Fibroblast of skin of abdomen (primary cell): Measurements from ENCODE around the gene HIPK4. TPM values are rescaled to one million over a fixed set of nuclear protein-coding genes. Genes with fewer than 3 reads are reported as not detected.
A peak's percentile ranks its signal among the peaks of the same experiment; 100 is the strongest.
"Not testable (repeated sequence)": the region's sequence is repeated elsewhere in the genome, so short reads cannot be mapped to it uniquely, and the experiment has no call there.

Source experiments
- DNase-seq: peaks from one replicate; pipeline ENCODE4 v3.0.0-alpha.2; 2013
- polyA plus RNA-seq, 2 experiments: library from polyadenylated mRNA; unstranded; fragments of 120-200 nt; gene quantifications; one replicate each; pipeline ENCODE4 v1.2.1, GENCODE V29; 2013; ENCODE audit not compliant: insufficient read length in 2 of 2

The HIPK4 gene
- polyA plus RNA-seq (2013, experiment 1 of 2; ENCODE audit: insufficient read length), result 0.33 TPM
- 0.34 TPM for polyA plus RNA-seq (2013, experiment 2 of 2; ENCODE audit: insufficient read length)

DNA sequence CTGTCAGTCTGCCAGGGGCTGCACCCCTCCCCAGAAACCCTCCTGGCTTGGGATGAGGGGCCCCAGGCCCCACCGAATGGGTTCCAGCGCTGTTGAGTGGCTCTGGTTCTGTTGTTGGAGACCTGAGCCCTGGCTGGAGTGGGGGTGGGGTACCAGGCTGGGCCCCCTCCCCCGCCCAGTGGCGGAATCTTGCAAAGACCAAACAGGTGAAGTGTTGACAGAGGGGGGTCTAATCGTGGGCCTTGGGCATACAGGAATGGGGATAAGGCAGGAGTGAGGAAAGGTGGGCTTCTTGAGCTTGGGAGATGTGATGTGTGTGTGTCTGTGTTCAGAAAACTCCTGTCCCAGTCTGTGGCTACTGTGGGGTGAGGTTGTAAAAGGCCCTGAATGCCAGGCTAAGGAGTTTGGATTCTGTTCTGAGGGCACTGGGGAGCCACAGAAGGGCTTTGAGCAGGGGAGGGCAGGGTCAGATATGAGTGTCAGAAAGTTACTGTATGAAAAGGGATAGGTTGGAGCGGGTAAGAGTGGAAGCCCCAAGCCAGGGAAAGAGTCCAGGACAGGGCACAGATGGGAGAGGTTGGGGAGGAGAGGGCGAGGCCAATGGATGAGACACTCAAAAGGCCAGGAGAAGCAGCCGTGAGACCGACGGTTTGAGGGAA is at the start of gene HIPK4:
HIPK4 (minus strand) TSS at position 98 of the 659 bp plus-strand sequence. CDS start 279 bp downstream, outside the sequence.
- no peak for DNase-seq

DNA sequence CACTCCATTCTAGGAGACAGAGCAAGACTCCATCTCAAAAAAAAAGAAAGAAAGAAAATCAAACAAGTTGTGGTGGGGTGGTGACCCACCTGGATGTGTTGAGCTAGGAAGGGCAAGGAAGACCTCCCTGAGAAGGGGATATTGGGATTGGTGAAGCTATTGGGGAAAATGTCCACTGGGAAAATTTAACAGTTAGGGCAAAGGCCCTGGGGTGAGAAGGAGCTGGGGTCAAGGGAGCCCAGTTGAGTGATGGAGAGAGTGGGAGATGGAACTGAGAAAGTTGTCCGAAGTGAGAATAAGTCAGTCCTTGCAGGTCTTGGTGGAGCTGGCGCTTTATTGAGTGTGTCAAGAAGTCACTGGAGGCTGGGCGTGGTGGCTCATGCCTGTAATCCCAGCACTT is 48.3 kb upstream of the HIPK4 start:
- DNase-seq, result no peak

DNA sequence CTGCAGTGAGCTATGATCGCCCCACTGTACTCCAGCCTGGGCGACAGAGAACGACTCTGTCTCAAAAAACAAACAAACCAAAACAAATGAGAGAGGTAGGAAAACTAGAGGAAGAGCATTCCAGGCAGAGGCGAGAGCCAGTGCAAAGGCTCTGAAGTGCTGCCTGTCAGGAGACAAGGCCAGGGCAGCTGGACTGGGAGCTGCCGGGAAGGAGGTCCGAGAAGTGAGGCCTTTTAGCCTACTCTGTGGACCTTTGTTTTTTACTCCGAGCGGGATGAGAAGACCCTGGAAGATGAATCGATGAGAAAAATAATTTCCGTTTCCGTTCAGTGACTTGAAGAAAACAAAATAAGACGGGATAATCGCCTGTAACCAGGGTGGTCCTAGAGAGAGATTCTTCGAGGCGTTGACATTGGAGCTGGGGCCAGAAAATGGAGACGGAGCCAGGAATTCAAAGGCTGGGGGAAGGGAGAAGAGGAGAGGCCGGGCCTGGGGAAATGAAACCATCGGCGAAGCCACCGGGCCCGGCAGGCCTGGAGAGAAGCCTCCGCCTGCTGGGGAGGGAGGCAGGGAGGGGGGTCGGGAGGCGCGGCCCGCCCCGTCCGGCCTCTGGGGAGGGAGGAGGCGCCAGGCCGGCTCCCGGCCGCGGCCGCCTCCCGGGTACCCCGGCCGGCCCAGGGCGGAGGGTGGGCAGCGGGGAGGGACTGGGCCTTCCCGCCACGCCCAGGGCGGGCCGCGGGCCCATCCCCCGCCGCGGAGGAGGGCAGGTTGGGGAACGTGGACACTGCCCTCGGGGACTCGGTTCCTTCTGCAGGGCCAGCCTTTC is 43.6 kb upstream of the HIPK4 start:
- DNase-seq, result peak; percentile 94

- not testable (repeated sequence) for DNase-seq
Measured at GRCh38 chr19:40432760-40433159, 42.8 kb upstream of the HIPK4 start.

DNA sequence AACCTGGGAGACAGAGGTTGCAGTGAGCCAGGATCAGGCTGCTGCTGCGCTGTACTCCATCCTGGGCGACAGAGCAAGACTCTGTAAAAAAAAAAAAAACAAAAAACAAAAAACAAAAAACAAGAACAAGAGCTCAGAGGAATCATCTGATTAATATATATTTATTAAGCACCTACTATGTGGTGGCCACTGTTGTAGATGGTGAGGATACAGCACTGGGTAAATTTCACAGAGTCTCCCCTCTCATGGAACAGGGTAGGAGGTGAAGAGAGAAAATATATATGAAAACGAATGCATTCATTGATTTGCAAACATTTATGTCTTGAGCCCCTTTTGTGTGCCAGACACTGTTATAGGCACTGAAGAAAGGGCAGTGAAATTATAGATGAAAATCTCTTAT is 41.7 kb upstream of the HIPK4 start:
- no peak for DNase-seq

- DNase-seq, result not testable (repeated sequence)
Measured at GRCh38 chr19:40430242-40430641, 40.3 kb upstream of the HIPK4 start.

GRCh38 chr19:40428197-40428596 is 38.2 kb upstream of the HIPK4 start:
- not testable (repeated sequence) for DNase-seq

- peak; percentile 99 for DNase-seq
Measured at GRCh38 chr19:40425450-40426287, 35.7 kb upstream of the HIPK4 start, which contains the start of gene SERTAD1. Gene SERTAD1 (minus strand): TSS chr19:40425992. CDS start chr19:40423546, 2,446 bp downstream.

DNA sequence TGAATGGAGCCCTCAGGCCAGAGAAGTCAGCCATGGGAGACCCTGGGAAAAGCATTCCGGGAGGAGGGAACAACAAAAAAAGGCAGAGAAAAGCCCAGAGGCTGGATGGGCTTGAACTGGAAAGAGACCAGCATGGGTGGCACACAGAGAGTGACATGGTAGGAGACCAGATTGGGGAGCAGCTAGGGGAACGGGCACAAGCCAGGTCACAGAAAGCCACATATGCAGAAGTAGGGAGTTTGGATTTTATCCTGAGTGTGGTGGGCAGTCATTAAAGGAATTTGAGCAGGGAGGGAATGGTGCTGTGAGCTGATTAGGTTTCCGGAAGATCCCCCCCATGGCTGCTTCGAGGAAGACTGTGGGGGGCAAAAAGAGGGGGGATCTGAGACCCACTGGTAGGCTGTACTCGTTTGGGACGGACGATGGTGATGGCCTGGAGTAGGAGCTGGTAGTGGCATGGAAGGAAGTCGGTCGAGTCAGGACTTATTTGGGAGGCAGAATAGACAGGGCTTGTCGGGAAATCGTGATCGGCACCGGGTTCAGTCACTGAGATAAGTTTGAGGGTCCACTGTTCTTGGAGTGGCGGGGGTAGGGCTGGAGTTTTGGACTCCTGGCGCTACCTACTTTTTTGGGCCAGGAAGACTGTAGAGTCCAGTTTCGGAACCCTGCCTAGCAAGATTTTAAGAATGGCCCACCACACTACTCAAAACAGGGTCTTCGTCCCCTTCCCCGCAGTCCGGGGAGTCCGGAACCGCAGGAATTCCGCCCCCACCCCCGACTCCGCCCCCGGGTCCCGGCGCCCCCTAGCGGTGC is 34.9 kb upstream of the HIPK4 start:
- DNase-seq, result peak; percentile 26

DNA sequence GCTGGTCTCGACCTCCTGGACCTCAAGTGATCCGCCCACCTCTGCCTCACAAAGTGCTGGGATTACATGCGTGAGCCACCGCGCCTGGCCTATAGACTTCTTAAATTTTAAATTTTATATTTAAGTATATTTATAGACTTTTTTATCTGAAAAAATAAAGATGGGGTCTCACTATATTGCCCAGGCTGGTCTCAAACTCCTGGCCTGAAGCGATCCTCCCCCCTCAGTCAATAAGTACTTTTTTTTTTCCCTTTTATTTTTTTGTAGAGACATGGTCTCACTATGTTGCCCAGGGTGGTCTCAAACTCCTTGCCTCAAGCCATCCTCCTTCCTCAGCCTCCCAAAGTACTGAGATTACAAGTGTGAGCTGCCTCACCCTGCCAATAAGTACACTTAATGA is 34.0 kb upstream of the HIPK4 start:
- DNase-seq, result no peak

- DNase-seq, result no peak
Measured at GRCh38 chr19:40422748-40423566, 33.0 kb upstream of the HIPK4 start.

DNA sequence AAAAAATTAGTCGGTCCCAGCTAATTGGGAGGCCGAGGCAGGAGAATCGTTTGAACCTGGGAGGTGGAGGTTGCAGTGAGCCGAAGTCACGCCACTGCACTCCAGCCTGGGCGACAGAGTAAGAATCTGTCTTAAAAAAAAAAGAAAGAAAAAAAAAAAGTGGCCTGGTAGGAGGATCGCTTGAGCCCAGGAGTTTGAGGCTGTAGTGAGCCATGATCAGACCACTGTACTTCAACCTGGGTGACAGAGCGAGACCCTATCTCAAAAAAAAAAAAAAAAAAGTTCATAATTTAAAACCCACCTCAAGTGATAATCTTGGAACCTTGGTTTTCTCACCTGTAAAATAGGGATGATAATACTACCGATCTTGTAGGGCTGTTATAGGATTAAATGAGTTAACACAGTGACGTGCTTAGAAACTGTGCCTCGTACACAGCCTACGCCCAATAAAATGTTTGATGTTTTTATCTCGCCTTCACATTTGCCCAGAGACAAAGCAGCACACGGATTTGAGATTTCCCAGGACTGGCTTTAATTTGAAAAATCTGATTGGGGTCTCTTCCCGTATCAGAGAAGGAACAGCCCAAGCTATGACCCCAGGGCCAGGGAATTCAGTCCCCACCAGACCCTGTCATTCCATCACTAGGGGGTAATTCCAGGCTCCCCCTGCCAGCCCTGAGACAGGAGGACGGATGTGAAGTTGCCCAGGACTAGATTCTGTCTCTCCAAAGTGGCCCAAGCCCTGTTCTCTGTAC is 32.2 kb upstream of the HIPK4 start:
- no peak for DNase-seq

GRCh38 chr19:40420766-40421765 is 31.1 kb upstream of the HIPK4 start:
- DNase-seq, result peak; percentile 88

- DNase-seq, result no peak
Measured at GRCh38 chr19:40420451-40420765, 30.4 kb upstream of the HIPK4 start.

DNA sequence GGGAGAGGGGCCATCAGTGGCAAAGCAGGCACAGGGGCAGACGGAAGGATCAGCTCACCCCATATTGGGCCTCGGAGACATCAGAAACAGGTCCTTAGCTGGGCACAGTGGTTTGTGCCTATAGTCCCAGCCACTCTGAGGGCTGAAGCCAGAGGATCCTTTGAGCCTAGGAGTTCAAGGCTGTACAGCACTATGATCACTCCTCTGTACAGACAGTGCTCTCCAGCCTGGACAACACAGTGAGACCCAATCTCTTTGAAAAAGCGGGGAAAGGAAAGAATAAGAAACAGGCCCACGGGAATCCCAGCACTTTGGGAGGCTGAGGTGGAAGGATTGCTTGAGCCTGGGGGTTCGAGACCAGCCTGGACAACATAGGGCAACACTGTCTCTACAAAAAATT is 29.8 kb upstream of the HIPK4 start:
- no peak for DNase-seq

DNA sequence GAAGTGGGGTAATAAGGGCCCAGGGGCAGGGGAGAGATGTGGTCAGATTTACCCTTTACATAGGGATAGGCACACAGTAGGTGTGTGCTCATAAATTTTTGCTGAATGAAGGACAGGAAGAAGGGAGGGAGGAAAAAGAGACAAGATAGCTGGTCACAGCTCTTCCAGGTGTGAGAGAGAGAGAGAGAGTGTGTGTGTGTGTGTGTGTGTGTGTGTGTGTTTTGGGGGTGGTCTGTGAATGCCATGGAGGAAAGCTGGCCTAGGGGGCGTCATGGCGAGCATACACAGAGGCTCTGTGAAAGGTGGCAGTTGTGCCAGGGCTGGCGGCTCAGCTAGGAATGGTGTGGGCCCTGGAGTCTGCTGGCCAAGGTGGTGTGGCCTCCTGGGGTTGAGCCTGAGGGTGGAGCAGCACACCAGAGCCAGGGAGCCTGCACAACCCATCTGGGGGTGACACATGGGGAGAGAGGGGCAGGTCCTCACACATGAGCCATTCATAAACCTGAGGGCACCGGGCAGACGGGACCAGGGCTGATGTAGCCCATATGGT is 29.2 kb upstream of the HIPK4 start:
- DNase-seq, result no peak

- no peak for DNase-seq
Measured at GRCh38 chr19:40418040-40418439, 28.1 kb upstream of the HIPK4 start.

- DNase-seq, result no peak
Measured at GRCh38 chr19:40417643-40417981, 27.6 kb upstream of the HIPK4 start.
